ENCODE results near the gene TMEM183A.

Gene TMEM183A

GRCh38 chr1:203072911-203073310, 65.7 kb downstream of the TMEM183A start:
- DNase-seq (ENCODE audit: low spot score), result no peak
- in situ Hi-C loops (cut with MboI; ENCODE audit: low sequenced_read_pairs, unreplicated experiment), result no loop called here
- TF ChIP-seq CTCF (IDR thresholded peaks at IDR 0.05; ENCODE audit: borderline replicate concordance, control extremely low read depth, extremely low read depth, insufficient read depth, missing control alignments), result no peak

DNA sequence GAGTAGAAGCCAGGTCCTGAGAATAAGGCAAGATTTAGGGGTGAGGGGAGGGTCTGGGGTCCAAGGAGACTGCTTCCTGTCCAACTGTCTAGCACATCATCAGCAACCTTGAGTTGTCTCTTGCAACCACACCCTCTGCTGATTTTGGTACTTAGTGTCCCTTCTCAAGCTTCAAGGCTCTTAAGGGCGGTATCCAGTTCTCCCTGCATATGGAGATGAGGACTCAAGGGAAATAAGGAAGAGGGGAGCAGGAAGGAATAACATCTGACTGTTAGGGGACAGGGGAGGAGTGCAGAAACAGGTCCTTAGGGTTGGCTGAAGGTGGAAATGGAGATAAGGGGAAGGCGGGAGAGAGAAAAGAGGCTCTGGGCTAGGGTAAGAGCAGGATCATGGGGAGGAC, 66.3 kb downstream of the TMEM183A start:
- DNase-seq (ENCODE audit: low spot score), result no peak
- in situ Hi-C loops (cut with MboI; ENCODE audit: low sequenced_read_pairs, unreplicated experiment), result no loop called here
- TF ChIP-seq CTCF (IDR thresholded peaks at IDR 0.05; ENCODE audit: borderline replicate concordance, control extremely low read depth, extremely low read depth, insufficient read depth, missing control alignments), result no peak

Measured in GM13976 (cell line).